Eye (tissue), 1 donor: ENCODE results near the gene GNPDA2.
"Not testable (repeated sequence)": the region's sequence is repeated elsewhere in the genome, so short reads cannot be mapped to it uniquely, and the experiment has no call there.

Experiments
- DNase-seq: peaks from one replicate; pipeline ENCODE4 v3.0.0-alpha.2; 2015

GNPDA2 gene

DNA sequence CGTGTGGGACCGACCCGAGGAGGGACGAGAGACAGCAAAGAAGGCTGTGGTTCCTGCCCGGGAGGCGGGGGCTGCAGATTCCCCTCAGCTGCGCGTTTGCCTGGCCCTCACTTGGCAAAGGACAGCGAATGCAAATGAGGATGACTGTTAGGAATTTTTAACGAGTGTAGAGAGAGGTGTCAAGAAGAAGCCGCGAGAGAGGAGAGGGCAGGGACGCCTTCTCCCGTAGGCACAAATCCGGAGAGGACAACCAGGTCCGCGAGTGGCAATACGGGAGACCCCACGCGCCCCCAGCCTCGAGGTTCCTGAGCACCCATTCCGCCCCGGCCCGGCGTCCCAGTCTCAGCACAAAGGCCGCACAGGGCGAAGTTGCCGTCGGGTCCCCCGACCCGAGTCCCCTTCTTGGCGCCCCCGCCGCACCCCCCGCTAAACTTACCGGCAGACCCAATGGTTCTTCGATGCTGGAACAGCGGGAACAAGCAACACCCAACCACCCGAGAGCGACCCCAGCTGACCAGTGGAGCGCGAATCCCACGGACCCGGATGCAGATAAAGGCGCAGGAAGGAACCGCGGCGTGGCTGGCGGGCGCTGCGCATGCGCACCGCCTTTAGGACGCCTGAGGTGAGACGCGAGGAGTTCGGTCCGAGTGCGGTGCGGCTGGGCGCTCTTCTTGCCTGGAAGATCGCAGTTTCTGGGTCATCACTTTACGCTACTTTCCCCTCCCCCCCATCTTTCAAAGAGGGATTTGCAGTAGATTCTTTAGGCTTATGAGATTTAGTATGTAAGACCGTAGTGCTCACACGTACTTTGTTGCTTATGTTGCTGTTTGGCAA lies at the start of gene GNPDA2:
GNPDA2 (minus strand) TSS at position 519 of the 834 bp plus-strand sequence. CDS start 4,349 bp downstream, outside the sequence.
- DNase-seq, result peak; percentile 96

DNA sequence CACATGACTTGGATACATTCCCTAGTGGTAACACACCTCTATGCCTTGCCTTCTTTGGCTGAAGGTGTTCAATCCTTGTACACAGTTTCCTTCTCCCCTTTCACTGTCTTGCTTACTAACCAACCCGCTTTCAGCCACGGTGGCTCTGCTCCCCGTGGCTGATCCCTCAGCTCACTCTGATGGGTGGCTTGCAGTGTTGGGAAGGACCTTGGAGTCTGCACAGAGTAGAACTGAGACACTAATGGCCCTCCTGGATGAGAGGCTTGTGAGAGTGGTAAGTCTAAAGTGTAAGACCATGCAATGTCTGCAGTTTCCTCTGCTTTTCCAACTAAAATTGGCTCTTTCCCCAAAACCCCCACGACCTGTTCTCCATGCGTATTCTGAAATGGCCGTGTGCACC lies 46.0 kb upstream of the GNPDA2 start:
- no peak for DNase-seq

DNA sequence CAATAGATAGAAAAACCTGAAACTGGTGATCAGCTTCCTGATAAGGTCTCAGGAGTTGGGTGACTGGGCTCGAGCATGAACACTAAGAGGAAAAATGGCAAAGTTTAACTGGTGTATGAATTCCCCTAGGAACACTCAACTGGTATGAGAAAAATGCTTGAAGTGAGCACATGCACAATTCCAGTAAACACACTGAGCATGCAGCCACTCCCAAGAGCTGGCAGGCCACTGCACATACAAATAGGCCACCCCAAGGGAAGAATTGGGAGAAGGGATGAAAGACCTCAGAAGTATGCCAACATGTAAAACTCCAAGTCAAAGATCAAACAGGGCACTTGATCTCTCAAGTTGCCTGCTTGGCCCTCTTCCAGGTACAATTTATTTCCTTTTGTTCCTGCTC lies 45.4 kb upstream of the GNPDA2 start:
- DNase-seq, result no peak

DNA sequence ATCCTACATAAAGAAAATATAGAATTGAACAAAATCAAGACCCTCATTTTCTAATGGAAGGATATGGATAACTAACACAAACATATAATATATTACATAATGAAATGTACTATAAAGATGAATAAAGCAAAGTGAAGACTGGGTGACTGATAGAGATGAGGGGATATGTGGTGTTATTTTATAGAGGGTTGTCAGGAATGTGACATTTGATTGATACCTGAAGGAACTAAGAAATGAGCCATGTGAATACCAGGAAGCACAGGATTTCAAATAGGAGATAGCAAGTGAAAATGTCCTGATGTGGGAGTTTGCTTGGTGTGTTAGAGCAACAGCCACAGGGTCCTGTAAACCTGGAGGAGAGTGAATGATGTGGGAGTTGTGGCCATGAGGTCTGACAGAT lies 40.1 kb upstream of the GNPDA2 start:
- no peak for DNase-seq

DNA sequence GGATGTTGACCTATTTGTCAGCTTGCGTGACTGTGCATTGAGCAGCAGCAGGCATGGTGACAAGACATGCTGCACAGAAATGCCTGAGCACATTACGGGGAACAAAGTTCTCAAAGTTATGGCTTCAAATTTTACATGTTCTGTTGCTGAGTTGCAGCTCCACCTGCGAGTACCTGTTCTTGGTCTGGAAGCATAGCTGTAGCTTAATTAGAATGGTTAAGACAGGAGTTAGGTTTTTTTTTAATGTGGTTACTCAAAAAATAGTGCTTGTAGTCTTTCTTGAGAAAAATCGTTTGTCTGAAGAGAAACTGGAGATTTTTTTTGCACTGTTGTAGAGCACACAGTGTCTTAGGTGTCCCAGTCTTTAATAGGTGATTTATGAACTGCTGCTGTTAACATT lies 38.8 kb upstream of the GNPDA2 start:
- no peak for DNase-seq

DNA sequence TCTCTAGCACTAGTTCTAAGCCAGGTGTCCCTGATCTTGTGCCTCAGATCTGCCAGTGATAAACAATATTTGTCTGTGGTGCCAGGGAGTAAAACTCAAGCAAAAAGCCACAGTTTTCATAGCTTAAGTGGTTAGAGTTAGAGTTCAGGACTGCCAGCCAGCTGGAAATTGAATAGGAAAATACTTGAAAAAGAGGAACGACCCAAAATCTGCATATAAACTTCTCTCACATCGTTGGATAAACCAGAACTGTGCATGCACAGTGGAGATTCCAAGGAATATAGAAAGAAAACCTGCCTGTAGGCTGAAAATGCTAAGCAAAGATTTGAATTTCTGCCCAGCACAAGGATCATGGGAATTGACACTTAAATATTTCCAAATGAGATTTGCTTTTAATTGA lies 35.0 kb upstream of the GNPDA2 start:
- DNase-seq, result no peak

DNA sequence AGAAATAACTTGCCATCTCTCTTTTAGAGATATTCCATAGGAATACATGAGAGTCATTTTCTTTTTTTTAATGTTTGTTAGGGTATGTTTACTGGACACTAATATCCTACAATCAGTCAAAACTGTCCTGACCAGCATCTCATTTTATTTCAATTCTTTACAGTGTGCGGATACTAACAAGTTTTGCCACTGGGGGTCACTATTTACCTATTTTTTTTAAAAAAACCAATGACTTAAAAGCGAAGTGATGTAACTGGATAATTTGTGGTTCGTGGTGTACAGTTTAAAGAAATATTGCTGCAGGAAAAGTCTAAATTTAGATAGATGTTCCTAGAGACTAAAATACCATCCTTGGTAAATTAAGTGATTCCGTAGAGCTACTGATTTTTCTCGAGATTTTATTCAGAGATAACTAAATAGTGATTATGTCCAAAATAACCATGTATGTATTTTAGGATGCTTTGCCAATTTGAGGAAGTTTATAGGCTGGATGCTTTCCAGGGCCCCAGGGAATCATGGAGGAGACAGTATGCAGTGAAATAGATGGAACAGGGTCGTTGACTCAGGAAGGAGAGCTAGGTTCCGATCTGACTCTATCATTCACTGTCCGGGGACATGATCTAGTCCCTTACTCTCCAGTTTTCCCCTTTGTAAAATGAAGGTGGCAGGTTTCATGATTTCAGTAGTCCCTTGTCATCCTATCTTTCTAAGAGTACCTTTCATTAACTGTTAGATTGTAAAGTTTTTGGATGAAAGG lies 34.0 kb upstream of the GNPDA2 start:
- peak; percentile 83 for DNase-seq

DNA sequence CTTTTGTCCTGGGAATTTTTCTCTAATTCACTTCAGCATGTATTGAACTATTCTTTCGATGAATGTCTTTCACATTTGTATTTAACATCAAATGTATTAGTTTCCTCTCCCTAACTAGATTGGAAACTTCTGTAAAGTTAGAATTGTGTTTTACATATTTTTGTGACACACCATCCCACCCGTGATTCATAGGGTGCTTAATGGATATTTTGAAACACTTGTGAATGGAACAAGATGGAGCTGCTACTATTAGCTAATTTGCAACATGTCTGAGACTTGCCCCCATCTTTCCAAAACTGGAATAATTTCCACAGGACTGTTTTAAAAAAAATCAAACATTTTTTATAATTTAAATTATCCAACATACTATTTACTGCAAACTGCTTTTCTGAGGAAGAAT lies 30.2 kb upstream of the GNPDA2 start:
- no peak for DNase-seq

DNA sequence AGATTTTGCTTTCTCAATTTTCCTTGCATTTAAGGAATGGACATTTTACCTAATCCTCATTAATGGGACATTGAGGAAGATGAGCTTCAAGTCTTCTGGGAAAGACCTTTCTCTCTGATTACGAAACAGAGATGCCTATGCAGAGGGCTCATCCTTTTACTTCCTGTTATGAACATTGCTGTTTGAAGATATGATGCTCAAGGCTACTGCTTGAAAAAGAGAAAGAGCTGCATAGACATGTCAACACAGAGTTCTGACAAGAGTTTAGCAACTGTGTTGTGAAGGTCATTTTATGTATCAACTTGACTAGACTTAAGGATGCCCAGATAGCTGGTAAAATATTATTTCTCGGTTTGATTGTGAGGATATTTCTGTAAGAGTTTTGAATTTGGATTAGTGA lies 13.8 kb upstream of the GNPDA2 start:
- DNase-seq, result no peak

DNA sequence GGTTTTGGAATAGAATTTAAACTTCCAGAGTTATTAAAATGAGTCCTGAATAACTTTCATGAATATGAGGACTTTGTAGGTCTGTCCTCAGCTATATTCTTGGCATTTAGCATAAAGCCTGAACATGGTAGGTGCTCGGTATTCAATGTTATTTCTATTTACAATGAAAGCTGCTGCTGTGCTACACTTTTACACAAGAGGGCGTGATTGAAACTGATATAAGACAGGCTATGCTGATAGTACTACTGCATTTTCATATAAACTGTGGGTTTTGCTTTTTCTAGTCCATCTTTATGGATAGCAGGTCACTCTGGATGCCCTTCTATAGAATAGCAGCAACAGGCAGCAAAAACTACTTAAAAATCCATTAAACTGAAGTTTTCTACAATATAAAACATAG lies 12.3 kb upstream of the GNPDA2 start:
- DNase-seq, result no peak

DNA sequence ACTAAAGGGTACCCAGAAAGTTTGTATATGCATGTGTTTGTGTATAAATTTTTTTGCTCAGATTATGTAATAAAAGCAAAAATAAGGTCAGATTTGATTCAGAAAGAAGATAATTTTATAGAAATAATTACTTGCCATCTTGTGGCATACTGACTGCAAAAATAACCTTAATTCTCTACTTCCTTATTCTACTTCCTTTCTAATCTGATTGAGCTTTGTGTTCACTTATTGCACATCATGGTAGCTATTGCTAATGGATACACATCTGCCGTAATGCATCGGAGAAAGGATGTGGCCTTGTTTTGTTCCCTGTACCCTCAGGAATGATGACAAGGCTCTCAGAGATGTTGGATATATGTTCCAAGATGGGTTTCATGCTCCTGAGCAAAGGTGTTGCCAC lies 10.5 kb upstream of the GNPDA2 start:
- no peak for DNase-seq

DNA sequence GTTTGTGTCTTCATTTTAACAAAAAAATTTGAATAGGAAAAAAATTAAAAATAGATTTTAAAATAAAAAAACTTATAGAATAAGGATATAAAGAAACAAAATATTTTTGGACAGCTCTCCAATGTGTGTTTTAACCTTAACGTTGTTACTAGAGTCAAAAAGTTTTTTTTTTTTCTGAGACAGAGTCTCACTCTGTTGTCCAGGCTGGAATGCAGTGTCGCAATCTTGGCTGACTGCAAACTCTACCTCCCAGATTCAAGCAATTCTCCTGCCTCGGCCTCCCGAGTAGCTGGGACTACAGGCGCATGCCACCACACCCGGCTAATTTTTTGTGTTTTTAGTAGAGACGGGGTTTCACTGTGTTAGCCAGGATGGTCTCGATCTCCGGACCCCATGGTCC lies 2.3 kb upstream of the GNPDA2 start:
- DNase-seq, result not testable (repeated sequence)

DNA sequence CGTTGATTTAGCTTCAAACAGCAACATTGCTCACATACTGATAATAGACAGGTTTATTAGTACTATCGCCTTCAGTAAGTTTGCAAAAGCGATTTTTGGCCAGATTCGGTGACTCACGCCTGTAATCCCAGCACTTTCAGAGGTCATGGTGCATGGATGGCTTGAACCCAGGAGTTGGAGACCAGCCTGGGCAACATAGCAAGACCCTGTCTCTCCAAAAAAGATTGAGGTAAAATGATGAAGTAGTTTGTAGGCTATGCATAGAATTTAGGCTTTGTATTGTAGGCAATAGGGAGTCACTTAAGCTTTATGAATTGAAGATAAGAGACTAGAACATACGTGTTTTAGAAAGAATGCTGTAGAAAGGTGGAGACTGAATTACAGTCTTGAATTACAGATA lies 1.1 kb upstream of the GNPDA2 start:
- no peak for DNase-seq

DNA sequence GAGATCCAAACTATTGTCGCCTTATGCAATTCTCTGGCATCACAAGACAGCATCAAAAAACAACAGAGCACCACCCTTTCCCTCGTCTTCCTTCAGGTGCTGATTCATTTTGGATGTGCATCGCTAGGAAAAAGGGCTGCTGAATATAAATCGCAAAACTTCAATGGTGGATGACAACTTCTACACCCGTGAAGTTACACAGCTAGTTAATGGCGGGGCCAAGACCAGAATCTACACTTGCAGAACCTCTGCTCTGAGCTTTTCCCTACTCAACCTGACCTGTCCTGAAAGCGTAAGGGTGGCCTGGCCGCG lies 674 bp downstream of the GNPDA2 start:
- DNase-seq, result no peak

DNA sequence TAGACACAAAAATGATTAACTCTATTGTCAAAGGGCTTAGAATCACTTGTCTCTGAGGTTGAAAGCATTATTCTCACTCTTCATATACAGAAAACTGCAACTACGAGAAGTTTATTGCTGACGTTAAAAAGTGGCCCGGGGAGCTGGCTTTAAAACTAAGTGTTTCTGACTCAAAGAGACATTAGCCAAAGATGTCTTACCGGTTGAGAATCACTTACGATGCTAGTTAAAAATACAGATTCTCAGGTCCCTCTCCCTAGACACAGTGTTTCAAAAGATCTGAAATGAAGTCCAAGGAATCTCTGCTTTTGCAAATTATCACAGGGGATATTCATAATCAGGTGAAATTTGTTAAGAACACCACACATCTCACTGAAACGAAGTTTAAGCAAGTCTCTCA lies 1.2 kb downstream of the GNPDA2 start:
- peak; percentile 44 for DNase-seq

DNA sequence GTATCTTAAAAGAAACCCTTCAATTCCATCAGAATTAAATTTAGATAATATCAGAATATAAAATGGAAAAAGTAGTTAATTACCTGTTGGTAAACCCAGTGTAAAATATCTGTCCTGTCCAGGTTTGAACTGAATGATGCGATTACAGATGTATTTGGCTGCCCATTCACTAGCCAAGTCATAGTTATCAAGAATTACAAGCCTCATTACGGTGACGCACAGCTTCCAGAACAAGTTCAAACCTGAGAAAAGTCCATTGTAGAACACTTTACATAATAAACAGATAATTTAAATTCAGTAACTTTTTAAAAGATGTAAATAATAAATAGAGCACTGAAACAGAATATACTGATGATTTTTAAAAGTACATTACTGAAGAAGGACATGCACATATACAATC lies 4.4 kb downstream of the GNPDA2 start:
- DNase-seq, result no peak

DNA sequence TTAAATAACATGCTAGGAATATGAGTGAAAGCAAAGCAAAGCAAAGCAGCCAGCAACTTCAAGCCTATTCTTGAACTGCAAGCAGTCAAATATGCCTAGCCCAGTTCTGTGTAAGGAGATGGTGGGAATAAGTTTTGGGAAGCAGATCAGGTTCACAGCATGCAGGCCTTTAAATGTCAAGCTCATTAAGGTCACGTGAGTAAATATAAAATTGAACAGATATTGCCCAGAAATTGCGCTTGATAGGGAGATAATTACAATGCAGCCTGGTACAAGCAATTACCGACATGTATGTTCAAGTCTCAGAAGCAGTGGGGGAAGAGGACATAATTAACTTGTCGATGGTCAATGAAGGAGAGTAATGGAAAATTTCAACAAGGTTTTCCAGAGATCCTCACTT lies 6.0 kb downstream of the GNPDA2 start:
- DNase-seq, result peak; percentile 61

DNA sequence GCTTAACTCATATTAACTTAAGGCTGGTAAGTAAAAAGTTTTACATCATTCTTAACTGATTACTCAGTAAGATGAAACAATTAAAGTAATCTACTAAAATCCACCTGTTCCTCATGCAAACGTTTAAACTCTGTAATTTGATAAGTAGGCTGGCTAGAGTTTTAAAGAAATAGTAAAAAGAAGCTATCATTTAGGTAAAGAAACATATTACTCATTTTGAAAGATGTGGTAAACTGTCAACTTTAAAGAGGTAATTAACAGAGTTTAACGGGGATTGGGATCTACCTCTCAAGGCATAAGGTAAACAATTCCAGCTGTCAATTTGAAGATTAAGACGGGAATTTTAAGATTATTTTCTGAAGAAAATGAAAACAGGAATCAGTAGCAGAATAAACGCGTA lies 9.8 kb downstream of the GNPDA2 start:
- no peak for DNase-seq

DNA sequence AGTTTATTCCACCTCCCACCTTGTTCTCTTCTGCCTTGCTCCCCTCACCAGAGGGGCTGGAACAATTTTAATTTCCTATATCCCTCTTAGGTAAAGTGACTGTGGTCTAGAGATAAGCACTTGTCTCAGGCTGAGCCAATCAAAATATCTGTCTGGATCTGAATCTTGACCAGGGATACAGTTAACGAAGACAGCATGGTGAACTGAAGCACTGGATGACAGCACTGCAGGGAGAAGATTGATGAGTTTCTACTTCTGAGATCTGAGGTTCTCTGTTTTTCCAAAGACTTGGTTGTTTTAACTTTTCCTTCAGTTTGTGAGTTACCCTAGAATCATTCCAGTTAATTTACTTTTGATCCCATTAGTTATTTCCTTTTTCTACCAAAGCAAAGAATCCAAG lies 13.2 kb downstream of the GNPDA2 start:
- DNase-seq, result no peak

DNA sequence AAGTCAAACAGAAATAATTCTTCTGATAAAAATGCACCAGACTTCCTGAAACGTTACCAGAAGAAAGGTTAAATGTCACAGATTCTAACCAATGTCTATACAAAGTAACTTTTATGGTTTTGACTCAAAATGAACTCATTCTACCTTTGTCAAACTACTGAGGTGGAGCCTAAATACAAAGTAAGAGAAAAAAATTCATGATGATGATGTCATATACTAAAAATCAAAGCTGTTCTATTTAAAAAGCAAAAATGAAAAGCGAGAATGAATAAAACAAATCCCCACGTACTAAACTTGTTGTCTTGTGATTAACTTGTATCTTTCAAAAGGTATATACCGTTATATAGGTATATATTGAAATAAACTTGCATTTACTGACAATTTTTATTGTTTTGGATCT lies 21.7 kb downstream of the GNPDA2 start:
- DNase-seq, result no peak

DNA sequence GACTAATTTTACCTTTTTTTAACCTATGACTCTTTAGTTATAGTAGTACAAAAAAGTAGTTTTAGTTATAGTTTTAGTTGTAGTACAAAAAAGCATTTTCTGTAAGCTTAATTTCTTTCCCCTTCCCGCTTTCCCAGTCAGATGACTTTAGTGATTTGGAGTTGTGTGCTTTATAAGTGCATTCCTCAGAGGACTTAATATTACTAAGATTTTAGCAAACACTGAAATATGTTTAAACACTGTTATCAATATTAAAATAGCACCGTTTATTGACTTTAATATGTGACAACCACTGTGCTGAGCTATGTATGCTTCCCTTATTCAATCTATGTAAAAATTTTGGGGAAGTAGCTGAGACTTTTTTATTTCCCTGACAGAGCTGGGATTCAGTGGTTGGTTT lies 25.3 kb downstream of the GNPDA2 start:
- no peak for DNase-seq

DNA sequence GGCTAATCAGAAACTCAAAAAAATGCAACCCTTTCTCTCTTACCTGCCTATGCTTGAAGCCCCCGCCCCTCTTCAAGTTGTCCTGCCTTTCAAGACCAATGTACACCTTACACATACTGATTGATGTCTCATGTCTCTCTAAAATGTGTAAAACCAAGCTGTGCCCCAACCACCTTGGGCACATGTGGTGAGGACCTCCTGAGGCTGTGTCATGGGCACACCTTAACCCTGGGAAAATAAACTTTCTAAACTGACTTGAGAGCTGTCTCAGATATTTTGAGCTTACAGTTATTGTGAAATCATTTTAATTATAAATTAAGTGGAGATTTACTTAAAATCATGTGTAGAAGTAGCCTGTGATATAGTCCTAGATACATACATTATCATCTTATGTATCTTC lies 25.9 kb downstream of the GNPDA2 start:
- DNase-seq, result no peak

DNA sequence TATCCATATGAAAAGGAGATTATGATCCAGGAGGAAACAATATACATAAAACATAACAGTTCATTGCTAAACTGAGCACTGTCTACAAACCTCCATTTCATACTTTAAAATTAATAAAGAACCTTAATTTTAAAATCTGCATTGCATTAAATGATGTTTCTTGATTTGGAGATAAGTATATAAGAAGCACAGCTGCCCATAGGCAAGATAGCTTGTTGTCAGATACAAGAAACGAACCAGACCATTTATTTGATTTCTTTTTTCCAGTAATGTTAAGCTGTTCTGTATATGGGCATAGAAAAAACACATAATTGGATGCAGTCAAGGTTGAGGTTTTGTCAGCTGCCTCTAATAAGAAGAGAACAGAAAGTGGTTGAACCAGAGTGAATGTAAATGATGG lies 41.7 kb downstream of the GNPDA2 start:
- DNase-seq, result no peak

DNA sequence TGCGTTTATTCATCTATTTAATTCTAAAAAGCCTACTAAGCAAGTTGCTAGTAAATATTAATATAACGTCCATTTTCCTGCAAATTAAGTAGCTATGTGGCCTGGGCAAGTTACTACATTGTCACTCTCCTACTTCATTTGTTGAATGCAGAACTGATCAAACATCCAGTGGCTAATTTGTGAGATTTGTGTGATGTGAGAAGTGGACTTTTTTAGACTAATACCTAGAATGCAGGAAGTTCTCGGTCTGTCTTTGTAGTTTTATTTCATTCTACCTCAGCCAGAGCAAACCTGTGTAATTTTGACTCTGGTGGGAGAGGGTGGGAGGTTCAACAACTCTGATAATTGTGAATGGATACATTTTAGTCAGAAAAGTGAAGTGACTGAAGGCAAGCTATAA lies 47.3 kb downstream of the GNPDA2 start:
- no peak for DNase-seq
